Measurements from ENCODE around the gene GMCL1. TPM values are rescaled to one million over a fixed set of nuclear protein-coding genes. Genes with fewer than 3 reads are reported as not detected.
A peak's percentile ranks its signal among the peaks of the same experiment; 100 is the strongest.

Gene GMCL1
- total and polyA plus RNA-seq, 2 of the 13 experiments (the other 11 are each of a cell fraction or from before 2014, with no cell fraction given), result 18.7 to 24.0 TPM

GRCh38 chr2:69893684-69894551, 64.5 kb downstream of the GMCL1 start, which contains the start of gene SNRNP27 (continued):
- TF ChIP-seq ZBTB40 (IDR thresholded peaks at IDR 0.05) (peak; percentile 96), ZBTB40 (CRISPR knock-in tag; IDR thresholded peaks at IDR 0.05) (peak; percentile 89), MEIS1 (CRISPR knock-in tag; IDR thresholded peaks at IDR 0.05; ENCODE audit: borderline replicate concordance) (no peak), ZNF775 (CRISPR knock-in tag; IDR thresholded peaks at IDR 0.05; ENCODE audit: borderline replicate concordance) (0 out of 2 replicates have a peak, but pooled peaks have one; percentile 56), SIN3B (IDR thresholded peaks at IDR 0.05; ENCODE audit: low read length) (peak; percentile 91), THYN1 (CRISPR knock-in tag; IDR thresholded peaks at IDR 0.05; ENCODE audit: borderline replicate concordance, low read depth) (no peak), SRSF1 (optimal IDR thresholded peaks at IDR 0.05; ENCODE audit: low read depth, low read length) (peak; percentile 57), YEATS4 (CRISPR knock-in tag; IDR thresholded peaks at IDR 0.05; ENCODE audit: borderline replicate concordance) (peak; percentile 95), ZFP62 (CRISPR knock-in tag; IDR thresholded peaks at IDR 0.05) (no peak), ZNF704 (CRISPR knock-in tag; IDR thresholded peaks at IDR 0.05; ENCODE audit: borderline replicate concordance) (peak; percentile 92), RERE (CRISPR knock-in tag; IDR thresholded peaks at IDR 0.05; ENCODE audit: low read depth) (peak; percentile 64; the same call in 1 of the 2 replicates), HNRNPLL (IDR thresholded peaks at IDR 0.05; ENCODE audit: low read depth, low read length, poor library complexity, severe bottlenecking) (peak; percentile 31)
